NCI-H187 treated with DMSO at 0.1 percent for 48 hours (cell line): ENCODE data around the gene MATR3.
"Not testable (repeated sequence)": the region's sequence is repeated elsewhere in the genome, so short reads cannot be mapped to it uniquely, and the experiment has no call there.

Experiments
- DNase-seq: peaks from one replicate; lab custom pipeline; 2025; lab: John Stamatoyannopoulos, UW

Gene MATR3, protein sequence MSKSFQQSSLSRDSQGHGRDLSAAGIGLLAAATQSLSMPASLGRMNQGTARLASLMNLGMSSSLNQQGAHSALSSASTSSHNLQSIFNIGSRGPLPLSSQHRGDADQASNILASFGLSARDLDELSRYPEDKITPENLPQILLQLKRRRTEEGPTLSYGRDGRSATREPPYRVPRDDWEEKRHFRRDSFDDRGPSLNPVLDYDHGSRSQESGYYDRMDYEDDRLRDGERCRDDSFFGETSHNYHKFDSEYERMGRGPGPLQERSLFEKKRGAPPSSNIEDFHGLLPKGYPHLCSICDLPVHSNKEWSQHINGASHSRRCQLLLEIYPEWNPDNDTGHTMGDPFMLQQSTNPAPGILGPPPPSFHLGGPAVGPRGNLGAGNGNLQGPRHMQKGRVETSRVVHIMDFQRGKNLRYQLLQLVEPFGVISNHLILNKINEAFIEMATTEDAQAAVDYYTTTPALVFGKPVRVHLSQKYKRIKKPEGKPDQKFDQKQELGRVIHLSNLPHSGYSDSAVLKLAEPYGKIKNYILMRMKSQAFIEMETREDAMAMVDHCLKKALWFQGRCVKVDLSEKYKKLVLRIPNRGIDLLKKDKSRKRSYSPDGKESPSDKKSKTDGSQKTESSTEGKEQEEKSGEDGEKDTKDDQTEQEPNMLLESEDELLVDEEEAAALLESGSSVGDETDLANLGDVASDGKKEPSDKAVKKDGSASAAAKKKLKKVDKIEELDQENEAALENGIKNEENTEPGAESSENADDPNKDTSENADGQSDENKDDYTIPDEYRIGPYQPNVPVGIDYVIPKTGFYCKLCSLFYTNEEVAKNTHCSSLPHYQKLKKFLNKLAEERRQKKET

DNA sequence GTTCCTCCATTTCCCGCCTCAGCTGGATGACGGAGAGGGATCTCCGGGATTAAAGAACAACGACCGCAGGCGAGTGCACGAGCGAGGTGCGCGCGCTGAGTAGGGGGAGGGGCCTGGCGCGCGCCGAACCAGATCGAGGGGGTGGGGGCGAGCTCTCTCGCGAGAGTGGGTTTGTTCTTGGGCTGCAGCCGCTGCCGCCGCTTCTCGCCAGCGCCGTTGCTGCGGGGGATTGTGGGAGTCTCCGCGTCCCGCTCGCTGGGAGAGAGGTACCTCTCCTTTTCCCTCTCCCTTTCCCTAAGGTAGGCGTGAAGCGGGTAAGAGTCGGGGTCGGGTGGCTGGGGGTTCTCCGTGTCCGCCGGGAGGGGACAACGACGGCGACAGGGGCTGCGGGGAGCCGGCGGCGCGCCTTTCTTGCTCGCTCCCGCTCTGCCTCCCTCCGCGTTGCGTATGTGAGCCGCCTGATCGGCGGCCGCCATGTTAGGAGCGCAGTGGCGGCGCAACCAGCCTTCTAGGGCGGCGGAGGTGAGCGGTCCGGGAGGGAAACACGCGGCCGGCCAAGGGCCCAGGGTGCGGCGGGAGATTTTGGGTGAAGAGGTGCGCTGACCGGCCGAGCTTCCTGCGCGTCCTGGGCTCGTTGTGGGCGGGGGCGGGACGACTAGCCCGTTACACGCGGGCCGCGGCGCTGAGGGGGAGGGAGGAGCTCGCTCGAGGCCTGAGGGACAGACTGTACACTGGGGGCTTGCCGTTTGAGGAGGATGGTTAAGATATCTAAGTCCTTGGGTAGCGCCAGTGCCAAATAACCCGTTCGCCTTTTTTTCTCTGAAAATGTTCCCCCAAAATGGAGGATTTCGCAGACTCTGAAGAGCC is at the start of gene MATR3:
Gene MATR3, plus strand, starts transcription at position 234 of the 867 bp plus-strand sequence. CDS start 13,676 bp downstream, outside the sequence.
- DNase-seq: peak; percentile 44

DNA sequence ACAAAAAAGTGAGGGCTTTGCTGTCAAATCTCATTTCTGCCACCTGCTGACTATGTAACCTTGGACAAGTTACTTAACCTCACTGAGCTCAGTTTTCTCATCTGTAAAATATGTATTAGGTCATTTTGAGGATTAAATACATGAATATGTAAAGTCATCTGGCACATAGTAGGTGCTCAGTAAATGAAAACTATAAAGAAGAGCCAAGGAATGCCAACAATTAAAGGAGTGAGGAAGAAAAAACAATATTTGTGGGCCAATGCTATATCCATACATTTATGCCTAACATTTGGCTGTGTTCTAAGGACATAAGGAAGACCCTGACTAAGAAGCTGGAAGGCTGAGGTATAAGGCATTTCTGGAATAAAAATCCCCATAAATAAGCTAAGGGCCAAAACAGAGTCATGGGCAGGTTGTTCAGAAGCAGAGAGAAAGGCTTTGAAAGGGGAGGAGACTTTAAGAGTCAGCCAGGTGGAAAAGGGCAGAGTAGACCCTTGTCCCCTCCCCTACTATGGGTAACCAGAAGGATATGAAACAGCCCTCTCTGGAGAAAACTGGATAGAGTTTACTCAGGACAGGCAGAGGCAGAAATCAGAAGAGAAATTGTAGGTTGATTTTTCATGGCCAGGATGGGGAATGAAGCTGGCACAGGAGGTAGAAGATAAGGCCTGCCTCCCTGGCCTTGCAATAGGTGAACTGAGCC is 47.8 kb upstream of the MATR3 start:
- no peak for DNase-seq

DNA sequence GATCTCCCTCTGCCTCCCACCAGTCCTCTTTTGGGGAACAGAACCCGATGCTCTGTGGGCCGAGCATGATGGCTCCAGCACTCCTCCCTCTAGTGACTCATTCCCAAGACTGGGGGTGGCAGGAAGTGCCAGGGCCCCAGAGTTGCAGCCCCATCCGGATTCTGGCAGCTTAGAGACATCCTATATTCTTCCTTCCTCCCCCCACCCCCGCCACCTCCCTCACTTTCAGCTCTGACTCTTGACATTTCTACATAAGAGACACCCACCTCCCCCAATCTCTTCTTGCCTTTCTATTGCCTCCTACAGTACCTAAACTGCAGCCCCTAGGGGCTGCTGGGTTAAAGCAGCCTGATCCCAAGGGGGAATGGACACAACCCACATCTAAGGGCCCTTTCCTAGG is 47.1 kb upstream of the MATR3 start:
- DNase-seq: no peak

DNA sequence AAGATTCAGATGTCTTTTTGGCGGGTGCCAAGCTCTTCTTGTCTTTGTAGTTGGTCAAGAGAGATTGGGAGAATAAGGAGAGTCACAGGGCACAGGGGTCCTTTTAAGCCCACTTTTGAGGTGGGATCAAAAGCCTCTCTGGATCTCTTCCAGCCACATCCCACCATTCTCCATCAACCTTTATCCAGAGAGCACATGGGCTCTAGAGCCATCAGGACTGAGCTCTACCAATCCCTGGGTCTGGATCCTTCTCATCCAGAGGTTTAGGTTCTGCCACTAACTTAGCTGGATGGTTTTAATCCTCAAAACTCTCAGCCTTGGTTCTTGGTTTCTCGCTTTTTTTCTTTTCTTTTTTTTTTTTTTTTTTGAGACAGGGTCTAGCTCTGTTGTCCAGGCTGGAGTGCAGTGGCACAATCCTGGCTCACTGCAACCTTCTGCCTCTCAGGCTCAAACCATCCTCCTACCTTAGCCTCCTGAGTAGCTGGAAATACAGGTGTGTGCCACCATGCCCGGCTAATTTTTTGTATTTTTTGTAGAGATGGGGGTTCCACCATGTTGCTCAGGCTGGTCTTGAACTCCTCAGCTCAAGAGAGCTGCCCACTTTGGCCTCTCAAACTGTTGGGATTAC is 44.6 kb upstream of the MATR3 start:
- DNase-seq: no peak

DNA sequence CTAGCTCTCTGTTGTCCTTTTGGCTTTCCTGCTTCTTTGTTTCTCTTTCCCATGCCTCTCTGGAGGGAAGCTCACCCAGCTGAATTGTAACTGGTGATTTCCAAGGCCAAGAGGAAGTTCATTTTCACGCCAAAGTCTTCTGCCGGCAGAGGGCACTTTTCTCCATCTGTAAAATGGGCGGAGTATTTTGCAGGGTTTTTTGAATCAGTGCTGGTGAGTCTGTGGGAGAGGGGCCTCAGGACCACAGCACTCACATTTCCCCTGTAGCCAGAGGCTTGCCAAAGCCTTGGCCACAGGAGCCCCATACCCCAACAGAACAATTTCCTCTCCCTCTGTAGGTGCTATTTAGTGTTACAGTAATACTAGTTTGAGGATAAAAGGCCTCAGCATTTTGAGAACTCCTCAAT is 42.3 kb upstream of the MATR3 start:
- no peak for DNase-seq

DNA sequence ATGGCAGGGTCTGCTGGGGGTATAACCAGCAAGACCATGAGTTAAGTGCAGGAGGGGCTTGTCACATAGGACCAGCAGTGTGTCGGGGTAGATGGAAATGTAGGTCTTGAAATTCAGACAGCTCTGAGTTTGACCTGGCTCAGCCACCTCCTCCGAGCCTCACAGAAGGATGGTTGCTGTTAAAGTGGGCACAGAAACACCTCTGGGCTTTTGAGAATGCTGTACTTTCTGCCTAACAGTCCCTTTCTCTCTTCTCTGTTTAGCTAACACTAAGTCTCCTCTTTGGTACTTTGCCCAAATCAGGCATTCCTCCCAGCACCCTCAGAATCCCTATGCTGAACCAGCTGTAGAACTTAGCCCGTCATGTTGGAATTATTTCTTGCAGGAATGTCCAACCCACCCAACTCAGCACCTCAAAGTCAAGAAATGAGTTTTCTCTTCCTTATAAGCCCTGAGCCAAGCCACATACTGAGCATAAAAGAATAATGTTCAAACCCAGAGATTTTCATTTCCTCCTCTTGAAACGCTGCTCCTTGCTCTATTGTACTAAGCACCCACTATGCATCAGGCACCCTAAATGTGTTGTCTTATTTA is 41.7 kb upstream of the MATR3 start:
- no peak for DNase-seq

DNA sequence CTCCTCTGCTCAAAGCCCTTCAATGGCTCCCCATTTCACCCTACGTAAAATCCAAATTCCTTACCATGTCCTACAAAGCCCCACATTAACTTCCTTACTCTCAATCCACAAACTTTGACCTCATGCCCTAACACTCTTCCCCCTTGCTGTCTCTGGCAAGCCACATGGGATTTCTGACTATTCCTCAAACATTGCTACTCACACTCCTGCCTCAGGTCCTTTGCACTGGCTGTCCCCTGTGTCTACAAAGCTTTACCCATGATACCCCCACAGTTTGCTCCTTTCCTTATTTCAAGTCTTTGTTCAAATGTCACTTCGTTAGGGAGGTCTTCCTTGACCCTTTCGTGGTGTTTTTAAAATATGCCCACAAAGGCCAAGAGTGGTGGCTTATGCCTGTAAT is 40.4 kb upstream of the MATR3 start:
- DNase-seq: no peak

DNA sequence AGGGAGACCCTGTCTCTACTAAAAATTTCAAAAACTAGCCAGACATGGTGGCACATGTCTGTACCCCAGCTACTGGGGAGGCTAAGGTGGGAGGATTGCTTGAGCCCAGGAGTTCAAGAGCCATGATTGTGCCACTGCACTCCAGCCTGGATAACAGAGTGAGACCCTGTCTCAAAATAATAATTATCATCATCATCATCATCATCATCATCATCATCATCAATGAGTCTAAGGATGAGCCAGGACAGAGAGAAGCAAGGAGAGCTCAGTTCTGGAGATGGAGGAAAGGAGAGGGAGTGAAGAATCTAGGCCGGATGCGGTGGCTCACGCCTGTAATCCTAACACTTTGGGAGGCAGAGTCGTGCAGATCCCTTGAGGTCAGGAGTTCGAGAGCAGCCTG is 36.7 kb upstream of the MATR3 start:
- no peak for DNase-seq

DNA sequence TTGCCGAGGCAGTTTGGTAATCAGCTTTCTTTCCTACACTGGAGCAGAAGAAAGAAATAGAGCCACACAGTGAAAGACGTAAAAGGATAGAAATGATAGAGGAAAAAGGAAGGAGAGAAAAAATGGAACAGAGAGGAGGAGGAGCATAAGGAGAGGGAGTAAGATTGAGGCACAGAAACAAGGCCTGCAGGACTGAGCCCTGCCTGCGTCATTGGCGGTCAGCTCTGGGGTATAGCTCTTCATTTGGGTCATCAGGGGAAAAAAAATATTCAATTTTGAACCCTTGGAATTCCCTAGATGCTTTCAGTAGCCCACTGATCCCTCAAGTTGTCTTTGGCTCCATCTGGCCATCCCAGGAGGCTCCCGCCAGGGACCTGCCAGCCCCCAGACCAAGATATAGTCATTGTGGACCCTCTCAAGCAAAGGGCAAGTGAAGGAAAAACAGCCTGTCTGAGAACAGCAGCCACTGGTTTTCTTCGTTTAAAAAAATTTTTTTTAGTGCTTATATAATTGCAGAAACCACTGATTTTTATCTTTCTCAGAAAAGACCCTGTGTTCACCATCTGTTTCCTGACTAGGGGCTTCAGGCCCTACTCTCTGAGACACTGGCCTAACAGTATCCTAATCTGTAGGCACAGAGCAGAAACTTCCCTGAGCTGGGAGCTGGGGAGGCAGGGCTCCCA is 31.3 kb upstream of the MATR3 start:
- no peak for DNase-seq

DNA sequence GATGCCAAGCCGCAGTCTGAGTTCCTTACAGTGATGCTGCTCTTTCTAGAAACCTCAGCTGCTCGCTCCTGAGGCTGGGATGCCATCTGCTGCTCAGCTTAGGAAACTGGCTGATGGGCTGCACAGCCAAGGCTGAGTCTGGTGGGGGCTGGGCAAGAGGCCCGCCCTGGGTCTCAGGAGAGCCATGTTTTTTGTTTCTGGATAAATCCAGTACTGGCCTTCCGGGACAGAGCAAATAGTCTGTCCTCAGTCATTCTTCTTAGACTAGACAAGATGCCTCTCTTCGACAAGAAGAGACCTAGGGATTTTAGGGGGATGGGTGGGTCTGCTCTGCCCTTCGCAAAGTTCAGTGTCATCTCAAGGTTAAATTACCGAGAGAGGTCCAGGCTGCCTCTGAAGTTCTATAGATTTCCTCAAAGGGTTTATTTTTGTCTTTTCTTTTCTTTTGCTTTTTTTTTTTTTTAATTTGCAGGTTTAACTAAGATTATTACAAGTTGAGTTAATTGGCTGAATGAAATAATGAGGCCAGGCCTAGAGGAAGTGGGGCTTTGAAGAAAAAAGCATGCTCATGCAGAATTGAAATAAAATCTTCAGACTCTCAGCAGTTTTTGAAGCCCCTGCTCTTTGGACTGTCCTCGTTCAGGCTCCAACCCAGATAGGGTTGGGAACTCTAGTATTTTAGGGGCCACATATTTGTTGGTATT is 30.6 kb upstream of the MATR3 start:
- peak; percentile 56 for DNase-seq

DNA sequence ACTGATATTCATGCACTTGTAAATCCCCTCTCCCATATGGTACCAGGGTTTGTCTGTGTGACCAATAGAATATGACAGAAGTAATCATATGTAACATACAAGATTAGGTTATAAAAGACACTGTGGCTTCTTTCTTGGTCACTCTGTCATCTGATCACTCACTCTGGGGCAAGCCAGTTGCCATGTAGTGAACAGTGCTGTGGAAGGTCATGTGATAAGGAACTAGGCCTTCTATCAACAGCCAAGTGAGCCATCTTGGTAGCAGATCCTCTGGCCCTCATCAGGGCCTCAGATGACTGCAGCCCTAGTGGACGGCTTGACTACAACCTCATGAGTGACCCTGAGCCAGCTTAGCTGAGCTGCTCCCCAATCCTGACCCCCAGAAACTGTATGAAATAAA is 30.0 kb upstream of the MATR3 start:
- no peak for DNase-seq

DNA sequence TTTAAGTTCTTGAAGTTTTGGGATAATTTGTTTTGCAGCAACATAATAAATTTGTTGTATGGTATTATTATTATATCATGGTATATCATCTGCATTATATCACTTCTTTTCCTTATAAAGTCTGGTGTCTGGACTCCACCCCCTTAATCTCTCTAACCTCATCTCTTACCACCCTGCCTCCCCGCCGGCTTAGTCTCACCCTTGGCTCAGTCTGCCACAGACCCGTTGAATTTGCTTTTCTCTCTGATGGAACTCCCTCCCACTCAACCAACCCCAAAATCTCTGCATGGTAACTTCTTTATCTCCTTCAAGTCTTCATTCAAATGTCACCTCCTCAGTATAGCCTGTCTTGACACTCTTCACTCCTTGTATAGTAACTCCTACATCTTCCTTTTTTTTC is 29.6 kb upstream of the MATR3 start:
- no peak for DNase-seq

DNA sequence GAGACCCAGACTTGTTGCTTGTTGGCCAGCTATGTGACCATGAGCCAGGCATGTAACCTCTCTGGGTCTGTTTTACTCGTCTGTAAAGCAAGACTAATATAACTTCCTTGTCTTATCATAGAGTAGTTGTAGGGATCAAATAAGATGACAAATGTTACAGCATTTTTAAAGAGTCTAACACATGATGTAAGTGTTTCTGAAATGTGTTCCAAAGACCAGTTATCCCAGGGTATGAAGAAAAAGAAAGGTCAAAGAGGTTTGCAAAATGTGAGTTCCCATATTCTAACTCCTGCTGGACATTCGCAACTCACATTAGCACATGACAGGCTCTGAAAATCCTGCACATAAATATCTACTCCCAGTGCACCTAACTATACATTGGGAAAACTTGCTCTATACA is 28.5 kb upstream of the MATR3 start:
- DNase-seq: no peak

DNA sequence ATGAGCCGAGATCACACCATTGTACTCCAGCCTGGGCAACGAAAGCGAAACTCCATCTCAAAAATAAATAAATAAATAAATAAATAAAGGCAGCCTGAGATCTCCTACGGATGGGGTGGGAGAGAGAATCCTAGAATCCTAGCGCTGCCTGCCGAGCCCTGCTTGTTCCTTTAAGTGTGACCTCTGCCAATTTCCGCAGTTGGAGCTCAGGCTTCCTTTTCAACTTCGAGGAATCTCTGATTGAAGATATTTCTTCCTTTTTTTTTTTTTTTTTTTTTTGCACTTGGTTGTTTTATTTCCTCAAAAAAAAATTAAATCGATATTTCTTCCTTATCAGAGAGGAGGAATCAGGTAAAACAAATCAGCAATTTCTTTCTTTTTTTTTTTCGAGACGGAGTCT is 27.3 kb upstream of the MATR3 start:
- DNase-seq: no peak

DNA sequence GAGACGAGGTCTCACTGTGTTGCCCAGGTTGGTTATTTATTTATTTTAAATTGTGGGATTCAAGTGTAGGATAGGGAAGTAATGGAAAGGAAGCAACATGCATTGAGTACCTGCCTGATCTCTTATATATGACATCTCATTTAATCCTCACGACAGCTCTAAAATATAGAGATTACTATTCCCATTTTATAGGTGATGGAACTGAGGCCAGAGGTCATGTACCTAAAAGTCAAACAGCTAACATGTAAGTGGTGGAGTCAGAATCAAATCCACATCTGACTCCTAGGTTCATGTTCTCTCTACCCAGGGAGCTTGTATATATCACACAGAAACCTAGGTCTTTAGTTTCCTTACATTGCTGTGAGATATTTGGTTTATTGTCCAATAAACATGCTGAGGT is 26.1 kb upstream of the MATR3 start:
- no peak for DNase-seq

DNA sequence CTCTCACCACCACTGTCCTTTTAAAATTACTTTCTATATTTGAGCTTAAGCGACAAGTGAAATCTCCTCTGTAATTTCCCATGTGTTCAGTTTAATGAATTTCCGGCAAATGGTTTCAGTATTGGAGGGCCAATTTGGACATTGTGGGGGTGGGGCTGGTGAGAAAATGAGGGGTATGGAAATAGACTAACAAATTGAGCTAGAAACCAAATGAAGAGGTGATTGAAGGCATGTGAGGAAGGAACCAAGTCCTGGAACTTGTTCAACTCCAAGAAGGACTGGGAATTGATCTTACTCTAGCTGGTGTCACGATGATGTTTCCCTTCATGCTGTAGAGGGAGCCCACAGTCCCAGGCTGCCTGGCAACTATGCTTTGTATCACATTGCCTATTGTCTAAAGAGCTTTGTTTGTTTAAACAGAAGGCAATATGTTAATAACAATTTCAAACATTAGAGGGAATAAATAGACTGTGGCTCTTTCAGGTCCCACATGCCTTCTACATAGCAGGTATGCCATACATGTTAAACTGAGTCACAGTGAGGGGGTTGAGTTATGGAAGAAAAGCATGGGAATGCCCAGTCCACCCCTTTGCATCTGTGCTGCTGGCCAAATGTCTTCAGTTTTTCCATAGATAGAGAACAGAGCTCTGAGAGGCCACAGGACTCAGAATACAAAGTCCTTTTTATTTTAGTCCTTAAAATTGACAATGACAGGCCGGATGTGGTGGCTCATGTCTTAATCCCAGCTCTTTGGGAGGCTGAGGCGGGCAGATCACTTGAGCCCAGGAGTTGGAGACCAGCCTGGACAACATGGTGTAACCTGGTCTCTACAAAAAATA is 25.0 kb upstream of the MATR3 start:
- DNase-seq: no peak

DNA sequence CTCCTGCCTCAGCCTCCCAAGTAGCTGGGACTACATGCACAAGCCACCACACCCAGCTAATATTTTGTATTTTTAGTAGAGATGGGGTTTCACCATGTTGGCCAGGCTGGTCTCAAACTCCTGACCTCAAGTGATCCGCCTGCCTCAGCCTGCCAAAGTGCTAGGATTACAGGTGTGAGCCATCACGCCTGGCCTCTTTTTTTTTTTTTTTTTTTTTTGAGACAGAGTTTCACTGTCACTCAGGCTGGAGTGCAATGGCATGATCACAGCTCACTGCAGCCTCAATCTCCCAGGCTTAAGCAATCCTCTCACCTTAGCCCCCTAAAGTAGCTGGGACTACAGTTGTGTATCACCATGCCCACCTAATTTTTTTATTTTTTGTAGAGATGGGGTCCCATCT is 22.8 kb upstream of the MATR3 start:
- DNase-seq: not testable (repeated sequence)

DNA sequence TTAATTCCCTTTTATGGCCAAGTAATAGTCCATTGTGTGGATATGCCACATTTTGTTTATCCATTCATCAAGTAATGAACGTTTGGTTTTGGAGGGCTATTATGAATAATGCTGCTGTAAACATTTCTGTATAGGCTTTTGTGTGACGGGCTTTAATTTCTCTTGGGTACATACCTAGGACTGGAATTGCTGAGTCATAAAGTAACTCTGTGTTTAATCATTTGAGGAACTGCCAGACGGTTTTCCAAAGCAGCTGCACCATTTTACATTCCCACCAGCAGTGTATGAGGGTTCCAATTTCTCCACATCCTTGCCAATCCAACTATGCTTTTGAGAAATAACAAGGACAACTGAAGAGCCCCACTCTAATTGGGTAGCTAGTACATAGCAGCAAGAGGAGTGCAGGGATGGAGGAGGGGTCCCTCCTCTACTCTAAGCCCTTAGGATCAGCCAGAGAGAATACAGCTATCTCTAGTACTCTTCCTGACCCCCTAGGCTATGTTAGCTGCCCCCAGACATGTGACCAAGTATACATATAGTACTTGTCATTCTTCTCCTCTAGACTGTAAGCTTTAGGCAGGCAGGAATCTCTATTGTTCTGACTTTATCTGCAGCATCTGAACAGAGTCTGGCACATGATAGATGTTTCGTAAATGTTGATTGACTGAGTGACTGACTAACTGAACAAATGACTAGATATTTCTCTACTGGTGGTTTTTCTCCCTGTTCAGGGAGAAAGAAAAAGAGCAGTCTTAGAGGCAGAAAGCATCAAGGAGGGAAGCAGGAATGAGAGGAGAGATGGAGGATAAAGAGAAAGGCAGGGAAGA is 22.1 kb upstream of the MATR3 start:
- no peak for DNase-seq
